HG03135 (cell line): ENCODE measurements around the gene RFX2.

Source experiments
- ATAC-seq: cut with Tn5 transposase; IDR thresholded peaks from one replicate; pipeline ENCODE4 v1.9.1; 2021; ENCODE audit warnings: mild to moderate bottlenecking, moderate library complexity; ENCODE audit not compliant: unreplicated experiment

The RFX2 gene

DNA sequence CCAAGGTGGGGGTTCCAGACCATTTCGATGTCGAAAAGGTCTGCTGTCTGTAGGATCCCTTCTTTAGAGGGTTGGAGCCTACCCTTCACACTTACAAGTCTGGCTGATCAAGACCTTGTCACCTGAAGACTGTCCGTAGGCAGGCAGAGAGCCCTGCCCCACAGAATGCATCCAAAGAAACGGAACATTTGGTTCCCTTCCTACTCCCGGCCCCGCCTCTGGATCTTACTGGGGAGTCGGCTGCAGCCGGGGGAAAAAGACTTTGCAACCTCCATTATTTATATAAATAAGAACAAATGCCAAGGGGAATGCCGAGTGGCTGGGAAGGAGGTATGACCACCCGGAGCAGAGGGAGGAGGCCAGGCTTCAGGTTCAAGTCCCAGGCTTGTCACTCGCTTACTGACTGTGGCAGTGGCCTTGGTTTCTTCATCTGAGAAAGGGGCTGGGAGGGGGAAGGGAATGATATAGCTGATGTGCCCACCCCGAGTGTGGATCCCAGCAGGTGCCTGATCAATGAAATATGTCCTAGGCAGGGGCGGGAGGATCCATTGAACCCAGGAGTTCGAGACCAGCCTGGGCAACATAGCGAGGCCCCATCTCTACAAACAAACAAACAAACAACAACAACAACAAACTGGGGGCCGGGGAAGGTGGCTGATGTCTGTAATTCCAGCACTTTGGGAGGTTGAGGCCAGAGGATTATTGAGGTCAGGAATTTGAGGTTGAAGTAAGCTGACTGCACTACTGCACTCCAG, 48.7 kb downstream of the RFX2 start:
- no peak for ATAC-seq

DNA sequence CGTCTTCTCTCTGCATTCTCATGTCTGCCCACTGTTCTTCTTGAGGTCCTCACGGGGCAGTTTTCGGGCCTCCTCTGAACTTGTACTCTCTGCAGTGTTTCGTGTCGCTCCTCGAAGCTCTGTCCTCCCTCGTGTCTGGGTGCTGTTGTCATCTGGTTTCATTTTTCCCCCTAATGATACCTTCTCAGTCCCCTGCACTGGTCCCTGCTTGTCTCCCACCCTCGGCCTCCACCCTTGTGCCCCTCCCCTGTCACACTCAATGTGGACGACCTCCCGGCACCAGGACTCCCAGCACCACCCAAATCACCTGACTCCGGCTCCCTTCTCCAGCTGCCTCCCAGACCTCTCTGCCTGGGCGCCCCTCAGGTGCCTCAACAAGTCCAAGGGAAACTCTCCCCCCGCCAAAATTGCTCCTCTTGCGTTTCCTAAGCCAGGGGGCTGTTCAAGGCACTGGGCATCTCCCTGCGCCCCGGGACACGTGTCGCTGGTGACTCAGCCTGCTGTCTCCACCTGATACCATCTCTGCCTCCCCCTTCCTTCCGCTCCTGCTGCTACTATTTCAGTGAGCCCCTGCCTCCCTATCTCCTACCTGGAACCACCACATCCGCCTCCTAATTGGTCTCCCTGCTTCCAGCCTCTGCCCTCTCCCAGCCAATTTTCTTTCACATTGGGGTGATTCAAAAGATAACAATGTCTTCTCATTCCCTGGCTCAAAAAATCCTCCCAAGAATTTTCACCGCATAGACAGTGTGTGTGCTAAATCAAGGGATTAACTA, 49.5 kb downstream of the RFX2 start:
- ATAC-seq, result no peak

- ATAC-seq, result no peak
Measured at GRCh38 chr19:6059988-6060599, 50.2 kb downstream of the RFX2 start.

GRCh38 chr19:6059396-6059947, 50.8 kb downstream of the RFX2 start:
- ATAC-seq, result no peak

DNA sequence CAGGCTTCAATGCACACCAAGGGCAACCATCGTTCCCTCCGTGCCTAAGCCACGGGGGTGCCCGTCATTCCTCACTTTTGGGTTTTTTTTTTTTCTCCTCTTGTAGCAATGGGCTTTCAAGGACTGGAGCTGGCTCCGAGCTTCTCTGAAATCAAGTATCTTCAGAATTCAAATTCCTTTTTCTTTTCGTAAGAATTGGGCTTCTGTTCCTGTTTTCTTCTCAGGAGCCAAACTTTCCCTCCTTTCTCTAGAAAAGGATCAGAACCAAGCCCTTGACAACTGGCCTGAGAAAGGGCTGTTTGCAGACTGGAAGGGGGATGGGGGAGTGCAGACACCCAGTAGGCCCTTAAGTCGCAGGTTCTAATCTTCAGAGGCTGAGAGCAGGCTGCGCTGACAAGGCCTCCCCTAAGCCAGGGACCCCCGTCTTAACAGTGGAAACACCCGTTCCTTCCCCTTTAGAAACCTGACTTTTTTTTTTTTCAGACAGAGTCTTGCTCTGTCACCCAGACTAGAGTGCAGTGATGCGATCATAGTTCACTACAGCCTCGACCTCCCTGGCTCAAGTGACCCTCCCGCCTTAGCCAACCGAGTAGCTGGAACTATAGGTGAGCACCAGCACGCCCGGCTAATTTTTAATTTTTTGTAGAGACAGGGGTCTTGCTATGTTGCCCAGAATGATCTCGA, 51.6 kb downstream of the RFX2 start:
- no peak for ATAC-seq

DNA sequence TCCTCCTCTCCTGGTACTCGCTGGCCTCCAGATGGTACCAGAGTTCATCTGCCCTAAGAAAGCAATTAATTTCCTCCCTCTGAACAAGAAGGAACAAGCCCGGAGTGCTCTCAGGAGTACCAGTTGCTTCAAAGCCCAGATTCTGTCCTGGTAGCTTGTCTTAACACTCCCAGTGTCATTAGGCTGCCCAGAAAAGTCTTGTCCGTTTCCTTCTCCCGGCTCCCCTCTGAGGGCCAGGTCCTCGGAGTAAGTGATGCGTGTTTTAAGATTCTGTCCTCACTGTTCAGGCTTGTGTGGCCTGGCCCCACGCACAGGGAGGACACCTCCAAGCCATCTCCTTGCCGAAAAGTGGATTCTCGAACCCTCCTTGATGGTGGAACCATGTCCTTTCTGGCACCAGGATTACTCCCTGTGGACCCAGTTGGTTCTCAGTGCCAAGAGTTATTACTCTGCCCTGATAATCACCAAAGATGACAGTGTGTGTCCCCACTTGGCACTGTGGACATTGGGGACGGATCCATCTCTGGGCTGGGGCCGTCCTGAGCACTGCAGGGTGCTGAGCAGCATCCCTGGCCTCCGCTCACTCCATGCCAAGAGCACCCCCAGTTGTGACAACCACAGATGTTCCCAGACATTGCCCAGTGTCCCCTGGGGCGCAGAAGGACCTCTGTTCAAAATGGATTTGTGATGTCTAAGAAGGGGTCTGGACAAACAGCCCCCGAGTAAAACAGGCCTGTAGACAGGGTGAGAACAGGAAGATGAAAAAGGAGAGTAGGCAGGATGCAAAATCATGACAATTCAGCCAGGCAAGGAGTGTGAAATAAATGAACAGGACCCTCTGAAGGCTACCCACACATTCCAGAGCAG, 52.4 kb downstream of the RFX2 start:
- no peak for ATAC-seq

DNA sequence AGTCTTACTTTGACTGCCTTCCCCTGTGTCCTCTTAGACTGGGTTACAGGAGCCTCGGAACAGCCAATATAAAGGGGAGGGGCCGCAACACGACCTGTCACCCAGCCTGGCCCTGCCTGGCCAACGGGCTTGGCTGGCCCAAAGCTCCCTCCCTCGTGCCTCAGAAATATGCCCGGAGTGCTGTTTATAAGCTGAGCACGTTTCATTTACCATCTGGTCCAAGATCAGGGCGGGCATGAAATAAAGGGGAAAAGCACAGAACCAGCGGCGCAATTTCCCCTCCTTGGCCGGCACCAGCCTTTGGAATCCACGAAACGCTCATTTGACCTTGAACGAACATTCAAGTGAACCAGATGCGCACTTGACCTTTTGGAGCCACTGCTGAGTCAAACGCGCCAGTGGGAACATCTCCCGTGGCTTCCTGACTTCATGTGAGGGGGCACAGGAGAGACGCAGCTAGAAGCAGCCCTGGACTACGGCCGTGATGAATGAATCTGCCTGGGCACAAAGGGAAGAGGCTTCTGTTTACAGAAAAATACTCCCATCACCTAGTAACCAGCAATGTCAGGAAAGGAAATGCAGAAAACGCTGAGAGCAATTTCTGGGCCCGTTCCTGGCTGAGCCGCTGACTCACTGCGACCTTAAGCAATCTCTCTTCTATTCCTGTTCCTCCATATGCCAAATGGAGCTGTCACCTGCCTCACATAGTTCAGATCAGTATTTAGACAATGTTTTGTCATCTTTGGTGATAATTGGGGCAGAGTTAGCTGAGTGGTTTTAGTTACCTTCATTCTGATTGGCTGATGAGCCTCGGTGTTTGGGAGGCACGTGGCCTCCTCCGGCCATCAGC, 53.3 kb downstream of the RFX2 start:
- no peak for ATAC-seq

DNA sequence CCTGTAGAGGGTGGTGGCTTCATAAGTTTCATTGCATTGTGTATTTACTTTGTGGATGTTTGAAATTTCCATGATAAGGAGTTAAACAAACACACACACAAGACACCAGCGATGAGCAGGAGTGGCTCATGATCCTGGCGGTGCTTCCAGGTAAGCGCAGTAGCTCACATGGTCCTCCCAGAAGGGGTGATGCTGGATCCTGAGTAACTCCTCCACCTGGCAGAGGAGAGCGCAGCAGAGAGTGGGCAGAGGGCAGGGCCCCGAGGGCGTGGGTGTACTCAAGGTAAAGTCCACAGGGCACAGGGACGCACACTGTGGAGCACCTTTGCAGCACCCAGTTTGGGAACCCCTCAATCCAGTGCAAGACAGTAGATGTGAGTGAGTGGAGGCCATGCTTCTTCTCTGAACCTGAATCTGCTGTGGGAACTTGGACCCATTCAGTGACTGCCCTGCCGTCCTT, 54.0 kb downstream of the RFX2 start:
- ATAC-seq, result no peak

GRCh38 chr19:6055013-6055795, 55.1 kb downstream of the RFX2 start:
- ATAC-seq, result no peak

GRCh38 chr19:6048793-6049405, 61.4 kb downstream of the RFX2 start:
- ATAC-seq, result peak; percentile 65

GRCh38 chr19:6048348-6048747, 62.0 kb downstream of the RFX2 start:
- no peak for ATAC-seq

GRCh38 chr19:6047741-6048251, 62.5 kb downstream of the RFX2 start:
- ATAC-seq, result no peak

- ATAC-seq, result no peak
Measured at GRCh38 chr19:6047256-6047655, 63.0 kb downstream of the RFX2 start.

GRCh38 chr19:6045108-6045507, 65.2 kb downstream of the RFX2 start:
- no peak for ATAC-seq

DNA sequence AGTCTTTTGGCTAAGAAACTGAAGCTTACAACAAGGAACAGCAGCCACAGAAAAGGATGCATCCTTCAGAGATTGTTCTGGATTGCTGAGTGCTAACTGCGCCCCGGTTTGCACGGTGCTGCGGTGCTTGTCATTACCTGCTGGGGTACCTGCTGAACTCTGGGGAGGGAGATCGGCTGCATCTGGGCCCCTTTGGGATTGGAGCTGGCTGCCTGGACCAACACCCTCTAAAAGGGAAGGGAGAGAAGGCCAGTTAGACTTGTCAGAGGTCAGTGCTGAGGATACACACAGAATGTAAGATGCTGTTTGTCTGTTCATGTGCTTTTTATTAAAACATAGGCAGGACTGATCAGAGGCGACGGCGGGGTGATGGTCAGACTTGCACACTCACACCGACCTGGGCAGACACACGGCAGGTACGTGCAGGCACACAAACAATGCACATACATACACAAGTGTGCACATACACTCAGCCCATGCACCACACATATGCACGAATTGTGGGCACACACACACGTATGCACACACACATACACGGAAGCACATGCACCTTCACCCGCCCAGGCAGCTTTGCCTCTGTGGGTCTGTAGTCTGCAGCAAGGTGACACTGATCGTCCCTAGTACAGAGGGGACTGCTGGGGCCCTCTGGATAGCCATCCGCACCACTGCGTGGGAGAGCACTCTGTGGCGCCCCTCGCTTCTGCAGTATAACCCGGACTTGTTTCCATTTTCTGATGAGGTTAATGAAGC, 66.1 kb downstream of the RFX2 start:
- no peak for ATAC-seq

- no peak for ATAC-seq
Measured at GRCh38 chr19:6042776-6043726, 67.2 kb downstream of the RFX2 start.
